ENCODE data around the gene B3GALNT1. TPM values are rescaled to one million over a fixed set of nuclear protein-coding genes. Genes with fewer than 3 reads are reported as not detected.

Gene B3GALNT1
- total RNA-seq, 2 donors from 2014 or later, result 1.4 TPM; not detected in 1

GRCh38 chr3:161103776-161104385 lies 1.3 kb downstream of the B3GALNT1 start:
- DNase-seq (no peak), ATAC-seq (no peak)
- Mint-ChIP-seq H3K4me3 (peak overlapping the region; percentile 82), H3K27me3 (peaks cover 30% of the 10 kb centered on the region), H3K27ac (no peak overlapping the region), H3K36me3 (ENCODE audit: low read depth) (no peaks in the 10 kb centered on the region), H3K4me1 (peaks cover 6% of the 10 kb centered on the region)
- H3K9me3 ChIP-seq (ENCODE audit: control insufficient read depth, low read length, poor library complexity, severe bottlenecking), result no peaks in the 10 kb centered on the region

GRCh38 chr3:161101609-161102008 lies 3.5 kb downstream of the B3GALNT1 start:
- no peak for ATAC-seq
- Mint-ChIP-seq H3K4me1 (peaks cover 6% of the 10 kb centered on the region), H3K27me3 (peaks cover 19% of the 10 kb centered on the region), H3K36me3 (ENCODE audit: low read depth) (no peaks in the 10 kb centered on the region), H3K27ac (no peak overlapping the region), H3K4me3 (no peak overlapping the region)
- no peak for DNase-seq
- H3K9me3 ChIP-seq (ENCODE audit: control insufficient read depth, low read length, poor library complexity, severe bottlenecking), result no peaks in the 10 kb centered on the region

GRCh38 chr3:161100994-161101393 lies 4.2 kb downstream of the B3GALNT1 start:
- Mint-ChIP-seq H3K4me3 (no peak overlapping the region), H3K27me3 (peaks cover 18% of the 10 kb centered on the region), H3K36me3 (ENCODE audit: low read depth) (no peaks in the 10 kb centered on the region), H3K4me1 (peaks cover 6% of the 10 kb centered on the region), H3K27ac (no peak overlapping the region)
- no peak for DNase-seq
- H3K9me3 ChIP-seq (ENCODE audit: control insufficient read depth, low read length, poor library complexity, severe bottlenecking), result no peaks in the 10 kb centered on the region
- no peak for ATAC-seq

- no peaks in the 10 kb centered on the region for H3K36me3 Mint-ChIP-seq (ENCODE audit: low read depth)
- H3K9me3 ChIP-seq (ENCODE audit: control insufficient read depth, low read length, poor library complexity, severe bottlenecking), result no peaks in the 10 kb centered on the region
- H3K4me1 Mint-ChIP-seq, result no peaks in the 10 kb centered on the region
- H3K4me3 Mint-ChIP-seq, result no peak overlapping the region
- DNase-seq, result no peak
- H3K27ac Mint-ChIP-seq, result no peak overlapping the region
- no peak for ATAC-seq
- peaks cover 6% of the 10 kb centered on the region for H3K27me3 Mint-ChIP-seq
These were observed 8.3 kb downstream of the B3GALNT1 start for GRCh38 chr3:161096771-161097367.

DNA sequence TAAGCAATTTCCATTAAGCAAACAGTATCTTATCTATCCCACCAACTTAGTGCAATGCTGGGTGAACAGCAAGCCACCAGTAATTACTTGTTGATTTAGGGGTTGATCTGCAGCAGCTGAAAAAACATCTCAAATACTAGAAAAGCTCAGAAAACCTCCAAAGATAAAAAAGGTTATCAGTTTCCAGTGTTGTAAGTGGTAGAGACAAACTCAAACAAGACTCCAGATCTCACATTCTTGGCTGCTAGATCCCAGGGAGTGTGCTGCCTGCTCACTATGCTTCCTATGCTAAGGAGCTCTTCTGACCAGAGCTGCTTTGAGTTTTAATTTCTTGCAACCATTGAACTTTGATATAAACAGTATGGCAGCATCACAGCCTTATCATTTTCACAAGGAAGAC lies 11.3 kb downstream of the B3GALNT1 start:
- Mint-ChIP-seq H3K36me3 (ENCODE audit: low read depth) (no peaks in the 10 kb centered on the region), H3K4me1 (no peaks in the 10 kb centered on the region), H3K27ac (no peak overlapping the region), H3K4me3 (no peak overlapping the region), H3K27me3 (peaks cover 3% of the 10 kb centered on the region)
- ATAC-seq (no peak), DNase-seq (no peak)
- no peaks in the 10 kb centered on the region for H3K9me3 ChIP-seq (ENCODE audit: control insufficient read depth, low read length, poor library complexity, severe bottlenecking)

DNA sequence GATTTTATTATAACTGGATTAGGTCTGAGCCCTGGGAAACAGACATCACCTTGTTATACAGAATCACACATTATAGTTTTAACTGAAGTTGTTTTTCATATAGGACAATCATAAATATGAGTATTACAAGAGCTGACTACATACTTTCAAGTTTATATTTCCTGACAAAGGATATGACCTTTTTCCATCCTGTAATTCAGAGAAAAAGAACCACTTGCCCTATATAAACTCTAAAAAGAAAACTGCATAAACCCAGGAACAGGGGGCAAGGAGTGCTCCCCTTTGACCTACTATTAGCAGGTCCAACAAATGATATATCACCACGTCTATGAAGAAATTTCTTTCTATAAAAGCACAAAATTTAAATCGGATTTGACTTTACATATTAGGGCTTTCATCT lies 20.9 kb downstream of the B3GALNT1 start:
- no peaks in the 10 kb centered on the region for H3K9me3 ChIP-seq (ENCODE audit: control insufficient read depth, low read length, poor library complexity, severe bottlenecking)
- Mint-ChIP-seq H3K36me3 (ENCODE audit: low read depth) (no peaks in the 10 kb centered on the region), H3K27me3 (peaks cover 12% of the 10 kb centered on the region), H3K27ac (no peak overlapping the region), H3K4me3 (no peak overlapping the region), H3K4me1 (peaks cover 4% of the 10 kb centered on the region)
- no peak for ATAC-seq
- no peak for DNase-seq

- Mint-ChIP-seq H3K36me3 (ENCODE audit: low read depth) (no peaks in the 10 kb centered on the region), H3K27ac (no peak overlapping the region), H3K27me3 (peaks cover 6% of the 10 kb centered on the region), H3K4me1 (peaks cover 4% of the 10 kb centered on the region), H3K4me3 (no peak overlapping the region)
- no peak for ATAC-seq
- H3K9me3 ChIP-seq (ENCODE audit: control insufficient read depth, low read length, poor library complexity, severe bottlenecking), result no peaks in the 10 kb centered on the region
- DNase-seq, result no peak
These were observed 22.0 kb downstream of the B3GALNT1 start for GRCh38 chr3:161083131-161083530.

DNA sequence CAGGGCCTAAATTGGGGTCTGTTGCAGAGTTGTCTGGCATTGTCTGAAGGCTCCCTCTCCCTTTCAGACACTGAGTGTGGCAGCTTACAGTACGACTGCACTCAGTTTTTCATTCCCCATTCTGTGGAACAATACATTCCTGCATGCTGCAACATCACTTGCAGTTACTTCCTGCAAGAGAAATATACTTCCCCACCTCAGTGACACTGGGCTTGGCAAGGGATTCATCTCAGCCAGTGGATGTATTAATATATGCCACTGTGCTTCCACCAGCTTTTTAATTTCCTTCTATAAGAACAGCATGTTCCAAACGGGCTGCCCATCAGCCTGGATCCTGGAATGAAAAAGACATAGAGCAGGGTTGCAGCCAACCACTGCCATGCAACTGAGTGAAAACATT lies 23.1 kb downstream of the B3GALNT1 start:
- no peak overlapping the region for H3K4me3 Mint-ChIP-seq
- no peak for DNase-seq

GRCh38 chr3:161081633-161082032 lies 23.5 kb downstream of the B3GALNT1 start:
- Mint-ChIP-seq H3K36me3 (ENCODE audit: low read depth) (no peaks in the 10 kb centered on the region), H3K27ac (no peak overlapping the region), H3K4me1 (peaks cover 6% of the 10 kb centered on the region), H3K27me3 (no peaks in the 10 kb centered on the region), H3K4me3 (no peak overlapping the region)
- ATAC-seq (no peak), DNase-seq (no peak)
- H3K9me3 ChIP-seq (ENCODE audit: control insufficient read depth, low read length, poor library complexity, severe bottlenecking), result no peaks in the 10 kb centered on the region

More for the DNA sequence above, 23.1 kb downstream of the B3GALNT1 start:
- no peak for ATAC-seq
- H3K4me1 Mint-ChIP-seq, result peaks cover 6% of the 10 kb centered on the region
- H3K27ac Mint-ChIP-seq, result no peak overlapping the region
- no peaks in the 10 kb centered on the region for H3K27me3 Mint-ChIP-seq
- H3K36me3 Mint-ChIP-seq (ENCODE audit: low read depth), result no peaks in the 10 kb centered on the region
- H3K9me3 ChIP-seq (ENCODE audit: control insufficient read depth, low read length, poor library complexity, severe bottlenecking), result no peaks in the 10 kb centered on the region

GRCh38 chr3:161073181-161073580 lies 32.0 kb downstream of the B3GALNT1 start:
- Mint-ChIP-seq H3K4me1 (peaks cover 4% of the 10 kb centered on the region), H3K4me3 (no peak overlapping the region), H3K27me3 (no peaks in the 10 kb centered on the region), H3K27ac (no peak overlapping the region), H3K36me3 (ENCODE audit: low read depth) (no peaks in the 10 kb centered on the region)
- ATAC-seq (no peak), DNase-seq (no peak)
- no peaks in the 10 kb centered on the region for H3K9me3 ChIP-seq (ENCODE audit: control insufficient read depth, low read length, poor library complexity, severe bottlenecking)

DNA sequence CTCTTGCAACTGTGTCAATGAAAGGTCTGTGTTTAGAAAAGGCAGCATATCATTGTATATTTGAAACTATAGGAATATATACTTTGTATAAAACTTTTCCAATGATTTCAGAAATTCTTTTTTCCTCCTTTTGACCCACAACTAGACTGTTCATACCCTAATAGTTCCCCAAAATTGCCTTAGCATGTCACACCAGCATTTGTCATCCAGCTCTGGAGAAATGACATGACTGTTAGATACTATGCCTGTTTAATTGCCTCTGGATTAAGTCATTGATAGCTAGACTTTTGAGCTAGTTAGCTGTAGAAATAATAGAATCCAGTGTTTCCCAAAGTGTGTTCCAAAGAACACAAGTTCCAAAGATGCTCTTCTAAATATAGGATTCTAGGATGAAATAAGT lies 32.4 kb downstream of the B3GALNT1 start:
- DNase-seq (no peak), ATAC-seq (no peak)
- no peak overlapping the region for H3K27ac Mint-ChIP-seq
- H3K4me1 Mint-ChIP-seq, result peaks cover 3% of the 10 kb centered on the region
- H3K36me3 Mint-ChIP-seq (ENCODE audit: low read depth), result no peaks in the 10 kb centered on the region
- no peak overlapping the region for H3K4me3 Mint-ChIP-seq
- no peaks in the 10 kb centered on the region for H3K27me3 Mint-ChIP-seq
- H3K9me3 ChIP-seq (ENCODE audit: control insufficient read depth, low read length, poor library complexity, severe bottlenecking), result no peaks in the 10 kb centered on the region

DNA sequence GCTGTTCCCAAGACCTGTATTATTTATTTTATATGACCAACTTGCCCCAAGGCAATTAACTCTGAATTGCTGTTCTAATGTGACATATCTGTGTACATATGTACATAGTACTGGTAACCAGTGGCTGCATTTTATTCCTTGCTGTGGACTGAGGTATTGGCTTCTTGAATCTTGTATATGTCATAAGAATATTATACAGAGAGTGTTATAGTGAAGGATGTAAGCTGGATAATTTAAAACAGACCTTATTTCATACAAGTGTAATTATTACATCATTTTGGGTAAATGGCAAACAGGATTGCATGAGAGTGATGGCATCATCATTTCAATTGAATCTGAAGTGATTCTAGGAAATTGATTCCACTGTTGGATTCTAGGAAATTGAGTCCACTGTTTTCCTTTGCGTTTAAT lies 32.9 kb downstream of the B3GALNT1 start:
- no peak for ATAC-seq
- no peaks in the 10 kb centered on the region for H3K36me3 Mint-ChIP-seq (ENCODE audit: low read depth)
- no peak overlapping the region for H3K27ac Mint-ChIP-seq
- H3K4me3 Mint-ChIP-seq, result no peak overlapping the region
- no peaks in the 10 kb centered on the region for H3K27me3 Mint-ChIP-seq
- no peaks in the 10 kb centered on the region for H3K9me3 ChIP-seq (ENCODE audit: control insufficient read depth, low read length, poor library complexity, severe bottlenecking)
- H3K4me1 Mint-ChIP-seq, result peaks cover 3% of the 10 kb centered on the region
- DNase-seq, result no peak

DNA sequence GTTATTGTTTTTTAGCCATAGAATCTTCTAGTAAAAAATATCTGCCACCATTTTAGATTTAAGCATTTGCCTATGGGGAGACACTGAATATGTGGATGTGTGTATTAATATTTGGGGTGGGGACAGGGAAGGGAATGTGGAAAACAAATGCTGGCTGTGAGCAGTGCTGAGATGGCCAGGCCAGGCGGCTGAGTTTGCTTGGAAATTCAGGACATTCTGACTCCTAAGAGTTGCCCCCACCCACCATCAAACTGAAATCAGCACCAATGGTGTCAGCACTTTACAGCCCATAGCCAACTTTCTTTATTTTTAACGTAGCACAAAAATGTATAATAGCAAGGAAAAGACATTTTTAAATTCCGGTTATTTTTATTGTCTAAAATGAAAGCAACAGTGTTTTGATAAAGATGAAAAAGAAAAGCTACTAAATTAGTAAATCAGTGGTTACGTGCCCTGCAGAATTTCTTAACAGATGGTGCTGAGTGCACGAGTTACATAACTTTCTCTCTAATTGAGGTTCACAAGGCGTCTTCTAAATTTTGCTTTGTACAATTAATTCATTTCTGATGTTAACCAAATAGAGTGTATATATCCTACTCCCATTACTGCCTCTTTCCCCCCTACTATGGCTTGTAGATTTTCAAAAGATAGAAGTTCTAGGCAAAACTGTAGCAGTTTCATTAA lies 34.0 kb downstream of the B3GALNT1 start:
- ATAC-seq (no peak), DNase-seq (no peak)
- H3K36me3 Mint-ChIP-seq (ENCODE audit: low read depth), result no peaks in the 10 kb centered on the region
- no peak overlapping the region for H3K27ac Mint-ChIP-seq
- H3K4me3 Mint-ChIP-seq, result no peak overlapping the region
- H3K27me3 Mint-ChIP-seq, result no peaks in the 10 kb centered on the region
- H3K9me3 ChIP-seq (ENCODE audit: control insufficient read depth, low read length, poor library complexity, severe bottlenecking), result no peaks in the 10 kb centered on the region
- peaks cover 3% of the 10 kb centered on the region for H3K4me1 Mint-ChIP-seq
